Eye (tissue), 1 donor: ENCODE data around the gene CD47.

Source experiments
- DNase-seq: peaks from one replicate; pipeline ENCODE4 v3.0.0-alpha.2; 2015

Gene CD47

DNA sequence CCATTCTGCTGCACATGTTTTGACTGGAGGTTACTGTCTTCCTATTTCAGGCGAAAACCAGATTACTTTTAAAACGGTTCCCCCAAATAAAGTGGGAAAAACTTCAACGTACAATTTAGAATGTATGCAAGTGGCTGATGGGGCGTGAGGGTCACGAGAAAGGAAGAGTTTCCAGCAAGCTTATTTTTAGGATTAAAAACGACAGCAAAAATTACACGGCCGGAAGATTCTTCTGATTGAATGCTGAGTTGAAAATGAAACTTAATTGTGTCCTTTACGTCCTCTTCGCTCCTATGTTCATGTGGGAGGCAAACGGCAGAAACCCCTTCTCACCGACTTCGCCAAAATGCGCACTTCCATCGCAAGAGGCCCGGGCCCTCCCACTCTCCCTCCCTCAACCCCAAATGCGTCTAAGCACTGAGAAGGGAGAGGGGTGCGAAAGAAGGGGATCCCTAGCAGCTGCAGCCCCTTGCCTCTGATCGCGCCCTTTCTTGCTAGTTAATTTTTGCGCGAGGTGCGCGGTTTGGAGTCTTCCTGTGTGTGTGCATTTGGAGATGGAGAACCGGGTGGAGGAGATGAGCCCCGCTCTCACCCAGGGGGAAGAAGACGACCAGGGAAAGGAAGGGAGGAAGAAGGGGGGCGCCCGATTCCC is 656 bp downstream of the CD47 start:
- peak; percentile 90 for DNase-seq

GRCh38 chr3:108089579-108089978 is 1.3 kb downstream of the CD47 start:
- DNase-seq: peak; percentile 57

DNA sequence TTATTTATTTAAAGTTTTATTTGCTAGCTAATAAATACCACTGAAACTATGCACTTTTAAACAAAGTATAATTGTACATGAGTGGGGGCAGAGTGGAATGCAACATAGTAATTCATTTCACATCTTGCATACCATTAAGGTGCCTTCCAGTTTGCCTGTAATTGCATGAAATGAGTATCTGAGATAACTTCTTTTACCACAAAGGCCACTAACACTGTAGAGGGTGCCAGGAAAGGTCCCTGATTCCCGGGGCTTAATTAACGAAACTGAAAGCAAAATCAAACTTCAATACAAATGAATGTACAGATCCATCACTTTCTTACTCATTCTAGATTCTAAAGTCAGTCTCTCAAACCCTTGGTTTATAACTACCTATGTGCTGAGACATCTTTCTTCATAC is 2.1 kb downstream of the CD47 start:
- DNase-seq: peak; percentile 39

DNA sequence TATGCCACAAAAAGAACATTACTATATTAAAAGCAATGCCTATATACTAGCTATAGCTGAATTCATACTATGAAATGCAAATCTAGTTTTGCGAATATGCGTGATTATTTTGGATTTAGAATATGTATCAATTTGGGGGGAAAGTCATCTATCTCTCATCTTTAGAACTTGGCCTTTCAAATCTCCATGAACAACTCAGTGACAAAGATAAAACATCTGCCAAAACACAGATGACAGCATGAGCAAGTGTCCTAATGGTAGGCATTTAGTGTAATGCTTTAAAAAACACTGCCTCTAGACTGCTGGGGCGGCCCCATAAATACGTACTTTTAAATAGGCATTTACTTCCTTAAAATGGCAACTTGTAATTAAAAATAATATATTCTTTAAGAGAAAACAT is 2.7 kb downstream of the CD47 start:
- no peak for DNase-seq

GRCh38 chr3:108086653-108087052 is 4.2 kb downstream of the CD47 start:
- DNase-seq: no peak

DNA sequence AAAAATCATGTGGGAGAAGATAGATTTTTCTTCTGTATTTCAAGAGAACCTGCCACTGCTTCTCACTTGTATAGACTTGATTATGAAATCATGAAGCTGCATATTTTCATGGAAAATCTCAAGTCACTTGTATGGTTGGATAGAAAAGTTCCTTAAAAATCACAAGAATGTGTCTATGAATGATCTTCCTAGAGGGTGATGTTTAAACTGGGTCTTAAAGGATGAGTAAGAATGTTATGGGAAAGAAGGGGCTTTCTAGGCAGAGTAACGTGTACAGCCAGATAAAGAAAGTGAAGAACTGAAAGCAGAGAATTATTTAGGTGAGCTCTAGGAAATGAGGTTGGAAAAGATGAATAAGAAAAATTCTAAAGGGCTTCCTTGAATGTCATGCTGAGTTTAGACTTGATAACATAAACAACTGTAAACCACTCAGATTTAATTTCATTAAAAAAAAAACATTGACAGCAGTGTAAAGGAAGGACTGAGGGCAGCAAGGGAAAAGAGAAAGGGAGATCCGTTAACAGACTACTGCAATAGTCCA is 5.0 kb downstream of the CD47 start:
- no peak for DNase-seq

DNA sequence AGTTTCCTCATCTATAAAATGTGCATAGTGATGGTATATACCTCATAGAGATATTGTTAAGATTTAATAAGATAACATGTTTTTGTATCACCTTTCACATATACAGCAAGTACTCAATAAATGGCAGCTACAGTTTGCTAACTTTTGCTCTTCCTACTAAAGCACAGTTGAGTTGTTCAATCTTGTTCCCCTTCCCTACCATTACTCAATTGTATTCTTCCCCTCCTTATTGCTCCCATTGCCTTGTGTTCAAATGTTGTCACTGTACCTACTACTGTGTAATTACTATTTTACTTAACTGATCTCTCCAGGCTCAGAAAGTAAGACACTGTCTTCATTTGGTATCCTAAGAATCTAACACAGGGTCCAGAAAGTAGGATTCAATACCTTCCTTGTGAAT is 5.5 kb downstream of the CD47 start:
- no peak for DNase-seq

DNA sequence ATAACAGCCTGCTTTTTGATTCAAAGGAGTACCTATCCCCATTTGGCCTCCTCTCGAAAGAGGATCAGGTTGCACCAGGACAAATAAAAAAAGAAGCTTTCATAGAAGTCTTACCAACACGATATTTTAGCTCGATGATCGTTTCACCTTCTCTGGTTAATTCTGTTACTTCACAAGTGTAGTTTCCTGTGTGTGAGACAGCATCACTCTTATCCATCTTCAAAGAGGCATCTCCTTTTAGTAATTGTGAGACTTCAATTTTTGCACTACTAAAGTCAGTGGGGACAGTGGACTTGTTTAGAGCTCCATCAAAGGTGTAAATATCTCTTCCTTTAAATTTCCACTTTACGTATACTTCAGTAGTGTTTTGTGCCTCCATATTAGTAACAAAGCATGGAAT is 11.0 kb downstream of the CD47 start:
- DNase-seq: no peak

- DNase-seq: no peak
These were observed 11.8 kb downstream of the CD47 start for GRCh38 chr3:108079043-108079442.

DNA sequence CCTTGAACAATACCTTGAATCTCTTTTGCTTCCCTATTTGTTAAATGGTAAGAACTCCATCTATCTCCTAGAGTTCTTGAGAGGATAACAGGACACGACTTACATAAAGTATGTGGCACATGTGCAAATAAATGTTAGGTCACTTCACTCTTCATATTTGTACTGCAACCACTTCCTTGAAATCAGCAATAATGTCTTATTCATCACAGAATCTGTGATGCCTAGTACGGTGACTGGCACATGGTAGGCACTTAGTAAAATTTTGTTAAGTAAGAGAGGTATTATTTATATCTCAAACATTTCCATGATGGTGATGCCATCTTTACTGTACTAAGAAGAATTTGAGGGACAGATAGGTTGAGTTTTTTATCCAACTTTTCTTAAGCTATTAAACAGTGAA is 14.3 kb downstream of the CD47 start:
- no peak for DNase-seq

DNA sequence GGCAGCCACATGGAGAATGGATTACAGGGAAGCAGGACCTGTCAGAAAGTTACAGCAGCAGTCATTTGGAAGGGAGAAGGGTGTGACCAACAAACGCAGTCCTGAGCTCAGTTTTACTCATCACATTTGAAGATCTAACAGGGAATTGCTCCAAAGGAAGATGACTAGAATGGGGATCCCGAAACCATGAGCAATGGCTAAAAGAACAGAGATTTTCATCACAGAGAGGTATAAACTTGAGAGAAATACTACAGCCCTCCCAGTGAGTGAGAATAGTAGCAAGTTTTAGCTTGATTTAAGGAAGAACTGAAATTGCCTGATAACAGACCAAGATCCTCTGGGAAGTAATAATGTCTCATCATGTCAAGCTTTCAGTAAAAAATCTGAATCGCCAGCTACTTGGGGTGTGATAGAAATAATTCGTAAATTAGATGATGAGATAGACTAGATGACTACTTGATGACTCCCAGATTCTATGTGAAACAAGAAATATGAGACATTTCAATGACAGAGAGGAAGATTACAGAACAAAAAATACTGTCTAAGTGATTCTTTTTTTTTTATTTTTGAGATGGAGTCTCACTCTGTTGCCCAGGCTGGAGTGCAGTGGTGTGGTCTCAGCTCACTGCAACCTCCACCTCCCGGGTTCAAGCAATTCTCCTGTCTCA is 16.9 kb downstream of the CD47 start:
- DNase-seq: no peak

DNA sequence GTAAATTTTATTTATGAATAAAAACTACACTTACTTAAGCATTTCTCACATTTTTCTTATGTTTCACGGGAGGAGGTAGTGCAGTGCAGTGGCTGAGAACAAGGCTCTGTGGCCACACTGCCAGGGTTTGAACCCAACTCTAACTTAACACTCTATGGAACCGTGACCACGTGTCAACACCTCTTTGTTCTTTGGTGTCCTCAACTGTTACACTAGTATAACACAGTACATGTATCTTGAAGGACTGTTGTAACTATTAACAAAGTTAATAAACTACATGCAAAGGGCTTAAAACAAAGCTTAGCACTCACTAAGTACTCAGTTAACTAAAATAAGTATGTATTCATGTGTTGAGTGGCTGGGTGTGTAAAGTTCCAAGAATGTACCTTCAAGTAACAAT is 19.5 kb downstream of the CD47 start:
- DNase-seq: no peak

DNA sequence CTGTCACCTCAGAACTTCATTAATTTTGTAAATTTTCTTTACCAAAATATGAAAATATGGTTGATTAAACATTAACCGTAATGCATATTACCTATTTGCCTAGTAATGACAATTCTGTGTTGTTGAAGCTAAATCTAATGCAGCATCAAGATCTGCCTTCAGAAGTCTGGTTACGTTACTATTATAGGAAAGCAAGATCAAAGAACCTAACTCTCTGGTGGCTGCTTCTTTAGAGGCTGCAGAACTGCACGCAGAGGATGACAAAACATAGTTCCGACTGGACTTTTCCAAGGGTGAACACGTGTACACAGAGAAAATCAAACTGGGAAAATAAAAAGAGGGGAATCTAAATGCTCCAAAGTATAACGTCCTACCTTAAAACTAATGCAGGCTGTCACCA is 20.5 kb downstream of the CD47 start:
- DNase-seq: no peak

DNA sequence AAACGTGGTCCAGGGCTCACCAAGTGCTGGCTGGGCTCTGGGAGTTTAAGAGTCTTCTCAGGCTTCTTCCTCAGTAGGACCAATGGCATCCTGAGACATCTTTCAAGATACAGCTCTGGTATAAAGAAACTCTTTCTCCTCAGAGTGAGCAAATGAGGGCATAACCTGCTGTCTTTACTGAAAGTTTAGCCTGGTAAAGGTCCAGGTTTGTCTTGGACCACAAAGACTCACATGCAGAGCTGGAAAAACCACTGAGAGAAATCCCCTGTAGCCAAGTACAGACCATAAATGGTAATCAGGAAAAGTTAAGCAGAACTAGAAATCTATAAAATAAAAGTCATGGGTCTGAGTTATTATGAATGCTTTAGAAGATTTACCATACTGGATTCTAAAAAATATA is 23.1 kb downstream of the CD47 start:
- no peak for DNase-seq

- DNase-seq: no peak
These were observed 25.7 kb downstream of the CD47 start for GRCh38 chr3:108065096-108065495.

DNA sequence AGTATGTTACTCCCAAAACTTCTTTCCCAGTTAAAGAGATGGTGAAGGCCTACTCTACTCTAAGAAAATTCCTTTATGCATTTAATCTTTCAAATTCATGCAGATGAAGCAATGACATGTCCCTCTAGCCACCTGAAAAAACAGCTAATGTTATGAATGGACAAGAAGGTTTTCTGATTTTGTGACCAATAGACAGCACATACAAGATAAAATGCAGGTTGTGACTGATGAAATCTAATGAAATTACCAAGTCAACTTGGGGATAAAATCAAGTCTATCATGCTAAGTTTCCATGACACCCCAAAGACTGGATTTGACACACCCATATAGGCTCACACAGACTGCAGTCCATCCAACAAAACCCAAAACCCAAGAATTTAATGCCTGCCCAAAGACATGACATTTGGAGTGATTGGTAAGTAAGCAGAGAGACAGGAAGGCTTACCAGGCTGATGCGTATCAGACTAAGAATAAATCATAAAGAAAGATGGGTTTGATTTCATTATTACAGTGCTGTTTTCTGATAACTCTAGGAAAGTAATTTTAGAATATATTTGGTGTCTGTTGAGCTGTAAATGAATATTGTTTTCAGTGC is 26.4 kb downstream of the CD47 start:
- no peak for DNase-seq

DNA sequence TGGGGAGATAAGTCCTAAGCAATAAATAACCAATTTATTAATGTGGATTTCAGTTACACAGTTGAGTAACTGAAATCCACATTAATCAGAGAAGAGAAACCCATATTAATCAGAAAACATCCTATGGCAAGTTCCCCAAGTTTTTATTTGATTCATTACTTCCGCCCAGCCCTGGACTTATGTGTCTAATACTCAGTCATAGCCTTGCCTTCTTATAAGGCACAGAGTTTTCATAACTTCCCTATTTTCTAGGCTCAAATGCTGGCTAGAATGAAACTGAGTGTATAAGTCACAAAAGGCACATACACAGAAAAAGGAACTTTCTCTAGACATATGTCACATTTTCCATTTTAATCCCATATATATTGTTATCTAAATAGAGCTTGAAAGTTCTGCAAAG is 28.8 kb downstream of the CD47 start:
- no peak for DNase-seq

DNA sequence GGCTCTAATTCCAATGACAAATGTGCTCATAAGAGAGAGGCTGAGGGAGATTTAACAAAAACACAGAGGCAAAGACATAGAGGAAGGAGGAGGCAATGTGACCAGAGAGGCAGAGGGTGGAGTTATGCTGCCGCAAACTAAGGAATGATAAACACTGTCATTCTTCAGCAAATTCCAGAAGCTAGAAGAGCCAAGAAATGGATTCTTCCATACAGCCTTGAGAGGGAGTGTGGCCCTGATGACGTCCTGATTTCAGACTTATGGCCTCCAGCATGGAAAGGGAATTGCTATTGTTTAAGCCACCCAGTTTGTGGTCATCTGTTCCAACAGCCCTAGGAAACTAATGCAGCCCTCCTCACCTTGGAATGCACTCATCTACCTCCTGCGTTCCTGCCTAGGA is 30.5 kb downstream of the CD47 start:
- no peak for DNase-seq

DNA sequence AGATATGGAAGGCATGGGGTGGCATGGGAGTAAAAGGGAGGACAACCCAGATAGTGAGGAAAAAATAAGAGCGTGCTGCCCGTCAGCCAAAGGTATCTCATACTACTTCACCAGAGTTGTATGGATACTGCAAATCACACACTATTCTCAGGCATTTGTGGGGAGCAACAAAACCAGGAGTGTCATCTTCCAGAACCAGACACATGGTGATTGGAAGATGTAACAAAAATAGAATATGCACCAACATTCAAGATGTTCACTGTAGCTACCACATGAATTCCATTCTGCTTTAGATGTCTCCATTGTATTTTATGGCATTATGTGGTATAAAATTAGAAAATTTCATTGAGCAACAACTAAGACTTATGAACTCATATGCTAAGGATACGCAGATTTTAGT is 34.9 kb downstream of the CD47 start:
- DNase-seq: no peak

GRCh38 chr3:108054935-108055334 is 35.9 kb downstream of the CD47 start:
- no peak for DNase-seq

DNA sequence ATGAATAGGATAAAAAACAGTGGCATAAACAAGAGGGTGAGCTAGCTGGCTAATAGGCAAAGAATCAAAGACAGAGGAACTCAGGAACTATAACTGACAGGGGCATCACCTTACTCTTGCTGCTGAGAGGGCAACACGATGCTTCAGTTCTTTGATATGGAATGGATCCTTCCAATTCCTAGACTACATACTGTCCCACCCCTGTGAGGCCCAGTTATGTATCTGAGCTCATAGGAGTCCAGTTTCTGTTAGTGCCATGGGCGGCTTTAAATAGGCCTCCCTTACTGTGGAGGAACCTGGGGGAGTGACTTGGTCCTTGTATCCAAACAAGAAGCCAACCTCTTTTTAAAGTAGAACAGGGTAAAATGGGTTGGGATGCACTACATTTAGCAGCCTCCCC is 37.3 kb downstream of the CD47 start:
- no peak for DNase-seq

GRCh38 chr3:108053067-108053466 is 37.8 kb downstream of the CD47 start:
- no peak for DNase-seq

GRCh38 chr3:108051005-108051404 is 39.8 kb downstream of the CD47 start:
- no peak for DNase-seq

DNA sequence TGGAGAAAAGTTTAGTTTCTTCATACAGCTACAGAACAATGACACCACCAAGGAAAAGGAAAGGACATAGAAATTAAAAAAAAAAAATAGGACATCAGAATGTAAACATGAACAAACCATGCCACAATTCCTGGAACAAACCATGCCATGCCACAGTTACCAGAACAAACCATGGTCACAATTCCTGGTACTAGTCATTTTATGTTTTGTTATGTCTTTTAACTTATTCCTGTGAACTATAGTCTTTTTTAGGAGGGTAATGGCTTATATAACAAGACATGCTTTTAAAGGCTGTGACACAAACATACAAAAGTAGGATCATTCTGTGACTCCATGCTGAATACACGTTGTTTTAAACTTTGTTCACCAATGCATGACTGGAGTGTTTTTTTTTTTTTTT is 42.8 kb downstream of the CD47 start:
- DNase-seq: no peak
